Colon (tissue), 2 donors: ENCODE results near the gene MIOX.

ENCODE experiments used
- FAIRE-seq: peaks from 2 replicates; lab custom pipeline; 2012; peaks lifted over from hg19 to GRCh38; lab: Jason Lieb, UNC
- donor health status: control.
- donor health status: control.

The MIOX gene

DNA sequence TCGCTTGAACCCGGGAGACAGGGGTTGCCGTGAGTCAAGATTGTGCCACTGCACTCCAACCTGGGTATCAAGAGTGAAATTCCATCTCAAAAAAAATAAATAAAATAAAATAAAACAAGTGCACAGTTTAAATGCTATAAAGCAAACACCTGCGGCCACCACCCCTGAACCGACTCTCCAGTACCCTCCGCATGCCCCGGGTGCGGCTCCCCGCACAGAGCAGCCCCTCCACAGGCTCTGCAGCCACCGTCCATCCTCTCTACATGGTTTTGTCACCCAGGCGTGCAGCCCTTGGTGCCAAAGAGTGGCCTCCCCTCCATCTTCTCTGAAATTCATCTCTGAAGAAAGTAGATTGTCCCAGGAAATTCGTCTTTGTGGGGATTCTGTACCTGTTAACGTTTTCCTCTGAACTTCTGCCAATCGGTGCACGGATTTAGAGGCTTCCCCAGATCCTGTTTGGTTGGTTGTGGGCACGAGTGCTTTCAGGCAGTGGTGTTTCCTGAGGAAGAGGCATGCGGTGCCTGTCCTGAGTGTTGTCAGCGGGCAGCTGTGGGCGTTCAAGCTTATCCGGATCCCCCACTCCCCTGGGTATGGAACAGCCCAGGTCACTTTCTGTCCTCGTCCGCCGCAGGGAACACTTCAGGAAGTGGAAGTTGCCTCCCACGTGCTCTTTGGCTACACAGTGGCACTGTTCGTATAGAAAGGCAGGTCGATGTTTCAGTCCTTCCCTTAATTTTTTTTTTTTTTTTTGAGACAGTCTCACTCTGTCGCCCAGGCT, 4.1 kb downstream of the MIOX start:
- FAIRE-seq: no peak

DNA sequence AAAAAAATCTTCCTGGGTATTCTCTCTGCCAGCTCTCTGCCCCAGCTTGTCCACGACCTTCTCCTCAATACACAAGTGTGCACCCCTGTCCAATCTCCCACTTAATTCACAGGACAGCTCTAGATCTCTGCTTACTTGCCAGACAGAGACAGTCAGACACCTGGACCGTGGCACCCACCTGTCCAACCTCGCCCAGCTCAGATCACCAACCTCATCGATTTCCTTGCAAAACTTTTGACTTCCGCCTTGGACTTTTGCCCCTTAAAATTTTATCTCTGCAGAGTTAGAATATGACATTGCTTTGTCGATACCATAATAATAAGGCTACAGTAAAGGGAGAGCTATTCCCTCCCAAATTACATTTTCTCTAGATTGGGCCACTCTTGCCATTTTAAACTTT, 10.4 kb downstream of the MIOX start:
- FAIRE-seq: no peak

DNA sequence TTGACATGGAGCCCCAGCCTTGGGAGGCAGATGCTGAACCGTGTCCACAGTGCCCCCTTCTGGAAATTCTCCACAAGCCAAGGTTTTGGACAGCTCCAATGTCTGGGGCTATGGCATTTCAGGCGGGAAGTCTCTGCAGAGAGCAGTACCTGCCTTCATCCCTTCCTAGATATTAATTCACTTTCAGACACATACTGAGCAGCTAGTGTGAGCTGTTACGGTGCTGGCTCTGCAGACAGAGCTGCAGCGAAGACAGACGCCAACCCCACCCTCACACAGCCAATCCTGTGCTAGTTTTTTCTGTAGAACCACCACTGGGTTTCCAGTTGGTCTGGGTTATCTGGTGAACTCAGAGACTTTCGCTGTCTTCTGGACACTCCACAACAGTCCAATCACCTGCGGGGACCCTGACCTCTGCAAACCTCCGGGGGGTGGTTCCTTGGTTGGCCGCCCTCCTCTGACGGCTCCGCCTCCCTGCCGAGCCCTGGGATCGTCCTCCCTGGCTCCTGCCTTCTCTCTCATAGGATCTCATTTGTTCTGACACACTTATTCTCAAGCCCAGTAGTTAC, 11.7 kb downstream of the MIOX start:
- no peak for FAIRE-seq

DNA sequence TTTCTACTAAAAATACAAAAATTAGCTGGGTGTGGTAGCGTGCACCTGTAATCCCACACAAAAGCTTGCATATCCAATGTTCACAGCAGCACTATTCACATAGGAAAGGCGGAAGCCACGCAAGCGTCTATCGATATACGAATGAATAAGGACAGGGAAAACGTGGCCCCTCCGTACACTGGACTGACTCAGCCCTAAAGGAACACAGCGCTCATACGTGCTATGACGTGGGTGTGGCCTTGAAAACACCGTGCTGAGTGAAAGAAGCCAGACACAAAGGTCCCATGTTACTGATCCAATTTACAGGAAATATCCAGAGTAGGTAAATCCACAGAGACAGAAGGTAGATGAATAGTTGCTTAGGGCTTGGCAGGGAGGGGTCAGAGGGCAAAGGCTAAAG, 13.8 kb downstream of the MIOX start:
- FAIRE-seq: no peak

DNA sequence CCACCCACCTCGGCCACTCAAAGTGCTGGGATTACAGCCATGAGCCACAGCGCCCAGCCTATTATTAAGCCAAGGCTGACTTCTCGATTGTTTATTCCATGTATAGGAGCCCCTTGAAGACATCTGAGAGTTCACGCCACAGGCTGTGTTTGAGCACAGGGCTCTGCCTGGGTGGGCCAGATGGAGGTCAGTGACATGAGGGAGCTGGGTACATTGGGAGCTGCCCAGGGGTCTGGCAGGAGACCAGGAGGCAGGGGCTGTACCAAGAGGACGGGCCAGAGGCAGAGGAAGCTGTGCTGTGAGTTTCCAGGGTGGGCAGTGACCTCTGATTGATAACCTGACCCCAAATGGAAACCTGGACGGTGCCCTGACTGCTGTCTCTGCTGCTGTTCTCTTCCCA, 15.4 kb downstream of the MIOX start:
- no peak for FAIRE-seq

DNA sequence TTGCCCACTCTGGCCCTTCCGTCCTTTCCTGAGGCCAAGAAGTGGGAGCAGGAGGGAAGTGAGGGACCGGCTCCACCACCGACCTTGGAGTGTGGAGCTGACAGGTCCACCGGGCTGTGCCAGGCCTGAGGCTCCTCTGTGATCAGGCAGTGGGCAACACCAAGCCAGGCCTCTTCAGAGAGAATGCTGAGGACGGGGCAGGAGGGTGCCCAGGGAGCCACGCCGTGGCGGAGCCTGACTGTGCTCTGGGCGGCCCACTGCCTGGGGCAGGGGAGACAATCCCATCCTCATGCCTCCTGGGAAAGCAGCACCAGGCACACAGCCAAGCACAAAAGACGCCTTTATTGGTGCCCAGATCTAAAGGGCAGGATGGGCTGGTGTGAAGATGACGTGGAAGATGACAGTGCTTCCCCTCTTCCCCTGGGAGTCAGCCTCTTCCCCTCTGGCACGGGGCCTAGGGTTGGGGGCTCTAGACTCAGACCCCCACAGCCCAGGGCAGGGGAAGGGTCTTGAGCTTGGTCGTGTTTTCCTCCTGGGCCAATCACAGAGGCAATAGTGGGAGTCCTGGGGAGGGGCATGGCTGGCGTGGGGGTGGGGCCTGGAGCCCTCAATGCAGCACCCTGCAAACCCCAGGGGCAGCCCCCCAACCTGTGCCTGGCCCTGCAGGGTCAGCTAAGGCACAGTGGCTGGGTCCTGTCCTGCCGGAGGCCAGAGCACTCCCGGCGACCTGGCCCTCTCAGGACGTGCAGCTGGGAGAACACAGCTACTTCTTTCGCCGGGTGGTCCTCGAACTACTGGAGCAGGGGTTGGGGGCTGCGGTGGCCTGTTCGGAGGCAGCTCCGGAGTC, 16.2 kb downstream of the MIOX start:
- FAIRE-seq: no peak

DNA sequence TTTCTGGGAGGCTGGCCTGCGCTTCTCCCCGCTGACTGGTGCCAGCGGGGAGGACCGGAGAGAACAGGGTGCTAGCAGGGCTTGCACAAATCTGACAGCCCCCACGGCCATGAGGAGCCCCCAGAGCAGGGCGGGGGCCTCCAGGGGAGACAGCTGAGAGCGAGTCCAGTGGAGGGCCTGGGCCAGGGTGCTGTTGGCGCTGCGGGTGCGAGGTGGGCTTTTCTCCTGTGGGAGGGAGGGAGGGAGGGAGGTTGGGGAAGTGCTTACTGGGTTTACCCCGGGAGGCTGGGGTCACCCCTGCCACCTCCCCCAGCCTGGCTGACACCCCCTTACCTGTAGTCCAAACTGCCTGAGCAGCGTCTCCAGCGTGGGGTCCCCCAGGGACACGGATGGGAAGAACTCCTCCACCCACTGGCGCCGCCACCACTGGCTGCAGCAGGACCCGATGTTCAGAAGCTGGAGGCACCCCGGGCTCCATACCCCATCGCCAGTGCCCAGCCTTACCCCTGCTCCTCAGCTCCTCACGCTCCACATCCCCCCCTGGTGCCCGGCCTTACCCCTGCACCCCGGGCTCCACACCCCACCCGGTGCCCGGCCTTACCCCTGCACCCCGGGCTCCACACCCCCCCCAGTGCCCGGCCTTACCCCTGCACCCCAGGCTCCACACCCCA, 17.0 kb downstream of the MIOX start:
- no peak for FAIRE-seq

DNA sequence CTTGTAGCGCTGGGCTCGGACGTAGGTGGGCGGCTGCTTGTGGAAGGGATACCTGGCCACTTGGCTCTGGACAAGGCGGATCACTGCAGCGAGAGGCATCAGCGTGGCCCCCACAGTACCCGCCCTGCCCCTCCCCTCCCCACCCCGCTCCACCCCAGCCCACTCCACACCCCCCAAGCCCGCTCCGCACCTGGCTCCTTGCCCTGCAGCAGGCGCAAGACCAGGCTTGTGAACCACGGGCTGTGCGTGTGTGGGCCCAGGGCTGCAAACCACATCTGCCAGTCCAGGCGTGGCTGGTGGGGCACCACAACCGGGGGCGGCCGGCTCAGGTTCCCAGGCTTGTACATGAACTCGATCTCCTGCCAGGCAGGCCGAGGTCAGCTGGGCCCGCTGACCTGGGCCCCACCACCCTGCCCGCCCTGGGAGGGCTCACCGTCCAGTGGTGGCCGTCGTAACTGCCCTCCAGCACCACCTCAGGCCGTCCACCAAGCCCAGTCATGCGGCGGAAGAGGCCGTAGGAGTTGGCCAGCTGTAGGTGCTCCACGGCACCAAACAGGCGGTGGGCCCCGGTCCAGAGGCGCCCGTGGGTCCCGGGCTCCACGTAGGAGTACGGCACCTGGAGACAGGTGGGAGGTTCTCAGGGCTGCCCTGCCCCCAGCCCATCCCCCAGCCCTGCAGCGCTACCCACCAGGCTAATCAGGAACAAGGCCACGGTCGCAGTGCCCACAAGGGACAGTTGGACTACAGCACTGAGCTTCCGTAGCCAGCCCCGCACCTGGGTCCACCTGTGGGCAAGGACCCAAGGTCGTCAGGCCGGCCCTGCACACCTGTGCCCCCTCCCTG, 17.9 kb downstream of the MIOX start:
- no peak for FAIRE-seq

DNA sequence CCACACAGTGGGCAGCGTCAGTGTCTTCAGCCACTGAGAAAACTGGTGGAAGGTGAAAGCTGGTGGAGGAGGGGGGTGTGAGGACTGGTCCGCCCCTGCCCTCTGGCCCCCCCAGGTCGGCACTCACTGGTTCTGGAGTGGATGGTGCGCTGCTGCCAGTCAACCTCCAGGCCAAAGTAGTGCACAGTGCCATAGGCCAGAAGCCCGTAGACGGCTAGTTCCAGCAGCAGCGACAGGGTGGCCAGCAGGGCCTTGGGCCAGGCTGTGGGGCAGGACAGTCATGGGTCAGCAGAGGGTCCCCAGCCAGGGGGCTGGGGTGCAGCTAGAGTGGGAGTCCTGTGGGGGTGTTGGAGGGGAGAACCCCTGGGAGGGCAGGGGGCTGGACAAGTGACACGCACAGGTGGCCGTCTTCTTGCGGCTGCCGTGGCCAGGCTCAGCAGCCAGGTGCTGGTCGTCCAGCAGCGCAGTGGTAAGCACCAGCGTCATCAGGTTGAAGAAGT, 18.7 kb downstream of the MIOX start:
- no peak for FAIRE-seq

DNA sequence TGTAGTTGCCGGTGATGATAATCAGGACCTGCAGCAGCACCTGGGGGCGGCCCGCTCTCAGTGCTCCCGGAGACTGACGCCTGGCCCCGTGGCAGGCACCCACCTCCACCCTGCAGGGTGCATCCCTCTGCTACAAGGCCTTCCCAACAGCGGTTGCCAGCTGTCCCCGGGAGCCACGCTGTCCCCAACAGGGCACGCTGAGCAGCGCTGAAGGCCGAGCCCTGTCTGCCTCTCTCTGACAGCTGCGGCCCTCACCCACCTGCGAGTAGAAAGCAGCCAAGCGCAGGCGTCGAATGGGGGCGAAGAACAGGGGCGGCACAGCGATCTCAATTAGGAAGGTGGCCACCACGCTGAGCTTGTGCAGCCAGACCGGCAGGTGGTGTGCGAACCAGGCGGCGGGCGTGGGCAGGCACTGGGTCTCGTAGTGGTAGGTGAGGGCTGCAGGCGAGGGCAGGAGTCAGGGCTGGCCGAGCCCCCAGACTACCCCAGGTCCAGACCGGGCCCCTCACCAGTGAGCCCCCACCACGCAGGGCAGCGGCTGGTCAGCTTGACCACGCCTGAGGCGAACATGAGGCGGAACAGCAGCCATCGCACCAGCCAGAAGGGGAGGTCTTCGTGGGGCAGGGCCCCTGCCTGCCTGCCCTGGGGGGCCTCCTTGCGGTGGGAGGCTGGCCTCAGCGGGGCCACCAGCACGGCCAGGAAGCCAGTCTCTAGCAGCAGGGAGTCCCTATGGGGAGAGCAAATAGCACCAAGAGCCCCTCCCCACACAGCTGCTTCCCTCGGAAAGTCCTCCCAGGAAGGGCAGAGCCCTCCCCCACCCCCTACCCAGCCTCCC, 19.3 kb downstream of the MIOX start:
- no peak for FAIRE-seq

DNA sequence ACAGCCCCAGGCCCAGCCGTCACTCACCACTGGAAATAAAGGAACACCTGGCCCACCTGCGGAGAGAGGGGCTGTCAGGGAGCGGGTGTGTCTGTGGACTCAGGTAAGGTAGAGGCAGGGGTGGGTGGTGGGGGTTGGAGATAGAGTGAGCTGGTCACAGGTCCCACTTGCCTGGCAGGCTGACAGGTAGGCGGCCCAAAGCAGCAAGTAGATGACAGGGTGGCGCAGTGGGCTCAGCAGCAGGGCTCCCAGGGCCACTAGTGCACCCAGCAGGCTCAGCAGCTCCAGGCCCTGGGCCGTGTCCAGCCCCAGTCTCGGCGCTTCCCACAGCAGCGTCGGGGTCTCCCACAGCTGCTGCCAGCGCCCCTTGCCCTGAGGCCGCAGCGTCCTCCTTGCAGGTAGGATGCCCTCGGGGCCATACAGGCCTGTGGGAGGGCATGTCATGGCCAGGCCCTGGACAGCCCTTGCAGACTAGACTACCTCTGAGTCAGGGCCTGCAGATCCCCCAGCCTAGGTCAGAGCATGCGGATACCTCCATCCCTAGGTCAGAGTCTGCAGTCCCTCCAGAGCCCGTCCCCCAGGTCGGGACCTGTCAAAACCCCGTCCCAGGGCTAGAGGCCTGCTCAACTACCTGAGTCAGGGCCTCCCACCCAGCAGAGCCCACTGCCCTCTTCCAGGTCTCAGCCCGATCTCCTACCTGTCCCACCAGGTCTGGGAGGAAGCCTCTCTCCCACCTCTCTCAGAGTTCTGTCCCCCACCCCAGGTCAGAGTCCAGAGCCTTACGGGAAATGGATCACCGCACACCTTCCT, 20.2 kb downstream of the MIOX start:
- FAIRE-seq: no peak

DNA sequence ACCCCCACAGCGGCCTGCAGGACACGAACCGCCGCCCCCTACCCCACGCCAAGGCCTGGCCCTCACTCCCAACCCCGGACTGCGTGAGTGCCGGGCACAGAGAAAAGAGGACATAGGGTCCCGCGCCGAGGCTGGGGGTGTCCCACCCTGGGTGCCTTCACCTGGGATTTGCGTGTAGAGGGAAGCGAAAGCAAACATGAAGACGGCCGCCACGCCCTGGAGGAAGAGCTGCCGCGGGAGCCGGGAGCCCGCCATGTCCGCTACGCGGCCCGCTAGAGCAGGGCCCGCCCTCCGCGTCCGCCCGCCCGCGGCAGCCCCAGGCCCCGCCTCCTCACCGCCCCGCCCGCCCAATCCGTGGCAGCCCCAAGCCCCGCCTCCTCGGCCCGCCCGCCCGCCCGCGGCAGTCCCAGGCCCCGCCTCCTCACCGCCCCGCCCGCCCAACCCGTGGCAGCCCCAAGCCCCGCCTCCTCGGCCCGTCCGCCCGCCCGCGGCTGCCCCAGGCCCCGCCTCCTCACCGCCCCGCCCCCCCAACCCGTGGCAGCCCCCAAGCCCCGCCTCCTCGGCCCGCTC, 20.8 kb downstream of the MIOX start, which contains the start of gene LMF2:
LMF2 (minus strand) TSS at position 282 of the 570 bp plus-strand sequence; CDS start at position 255, 27 bp downstream.
- FAIRE-seq: no peak

DNA sequence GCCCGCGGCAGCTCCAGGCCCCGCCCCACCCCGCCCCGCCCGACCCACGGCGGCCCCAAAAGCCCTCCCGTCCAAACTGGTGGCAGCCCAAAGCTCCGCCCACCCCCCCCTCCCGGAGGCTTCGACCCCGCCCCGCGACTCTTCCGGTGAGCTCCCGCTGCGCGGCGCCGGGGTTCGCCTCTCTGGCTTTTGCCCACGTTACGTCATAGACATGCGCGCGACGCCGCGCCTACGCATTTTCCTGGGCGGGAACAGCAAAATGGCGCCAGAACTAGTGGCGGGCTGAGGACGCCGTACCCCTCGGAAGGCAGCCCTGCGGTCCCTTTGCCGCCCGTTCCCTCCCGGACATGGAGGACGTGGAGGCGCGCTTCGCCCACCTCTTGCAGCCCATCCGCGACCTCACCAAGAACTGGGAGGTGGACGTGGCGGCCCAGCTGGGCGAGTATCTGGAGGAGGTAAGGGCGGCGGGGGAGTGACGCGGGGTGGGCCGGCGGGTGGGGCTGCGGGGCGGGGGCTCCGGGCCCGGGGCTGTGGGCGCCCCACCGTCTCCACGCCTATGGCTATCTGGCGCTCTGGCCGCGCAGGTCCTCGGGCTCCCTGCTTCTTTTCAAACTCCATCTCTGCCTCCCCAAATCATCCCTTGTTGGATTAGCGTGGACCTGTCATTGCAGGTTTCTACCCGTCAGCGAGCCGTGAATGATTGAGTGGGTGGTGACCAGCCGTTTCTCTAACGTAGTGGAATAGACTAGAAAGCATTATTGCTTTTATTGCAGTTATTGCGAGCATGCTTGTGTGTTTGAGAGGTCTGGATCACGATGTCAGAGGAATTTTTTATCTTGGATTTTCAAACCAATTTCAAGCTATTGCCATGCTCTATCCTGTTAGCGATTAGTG, 21.6 kb downstream of the MIOX start, which contains the start of gene NCAPH2:
NCAPH2 (plus strand) TSS at position 234 of the 894 bp plus-strand sequence; CDS start at position 348, 114 bp downstream.
- FAIRE-seq: no peak

DNA sequence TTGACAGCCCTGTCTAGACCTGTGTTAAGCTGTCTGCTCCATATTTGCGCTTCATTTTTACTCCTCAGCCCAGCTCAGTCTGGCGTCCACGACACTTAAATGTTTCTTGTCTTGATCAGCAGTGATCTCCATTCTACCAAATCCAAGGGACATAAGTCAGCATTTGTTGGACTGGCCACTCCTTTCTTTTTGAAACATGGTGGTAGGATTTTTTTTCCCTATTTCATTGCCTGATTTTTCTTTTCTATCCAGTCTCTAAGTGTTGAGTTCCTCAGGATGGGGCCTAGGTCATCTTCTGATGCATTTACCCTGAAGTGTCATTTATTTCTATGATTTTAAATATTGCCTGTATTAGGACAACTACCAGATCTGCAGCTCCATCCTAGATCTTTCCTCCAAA, 22.2 kb downstream of the MIOX start:
- no peak for FAIRE-seq

DNA sequence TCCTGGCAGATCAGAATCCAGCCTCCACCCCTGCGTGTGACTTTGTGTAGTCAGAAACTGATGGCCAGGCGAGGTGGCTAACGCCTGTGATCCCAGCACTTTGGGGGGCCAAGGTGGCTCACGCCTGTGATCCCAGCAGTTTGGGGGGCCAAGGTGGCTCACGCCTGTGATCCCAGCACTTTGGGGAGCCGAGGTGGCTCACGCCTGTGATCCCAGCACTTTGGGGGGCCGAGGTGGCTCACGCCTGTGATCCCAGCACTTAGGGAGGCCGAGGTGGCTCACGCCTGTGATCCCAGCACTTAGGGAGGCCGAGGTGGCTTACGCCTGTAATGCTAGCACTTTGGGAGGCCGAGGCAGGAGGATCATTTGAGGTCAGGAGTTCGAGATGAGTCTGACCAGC, 26.5 kb downstream of the MIOX start:
- no peak for FAIRE-seq

DNA sequence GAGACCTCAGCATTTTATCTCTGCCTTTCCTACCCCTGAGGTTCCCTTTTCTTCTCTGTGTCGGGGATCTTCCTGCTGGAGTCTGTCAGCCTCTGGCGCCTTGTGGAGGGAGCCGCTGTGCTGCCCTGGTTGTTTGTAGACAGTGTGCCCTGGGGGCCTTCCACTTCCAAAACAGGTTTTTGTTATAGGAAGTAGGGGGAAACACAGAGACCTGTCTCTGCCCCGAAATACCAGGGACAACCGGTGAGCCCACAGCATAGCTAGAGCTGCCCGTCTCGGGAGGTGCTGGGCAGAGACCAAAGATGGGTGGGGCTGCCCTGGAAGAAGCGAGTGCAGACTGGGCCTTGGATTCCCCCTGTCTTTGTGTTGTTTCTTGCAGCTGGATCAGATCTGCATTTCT, 29.4 kb downstream of the MIOX start:
- no peak for FAIRE-seq

DNA sequence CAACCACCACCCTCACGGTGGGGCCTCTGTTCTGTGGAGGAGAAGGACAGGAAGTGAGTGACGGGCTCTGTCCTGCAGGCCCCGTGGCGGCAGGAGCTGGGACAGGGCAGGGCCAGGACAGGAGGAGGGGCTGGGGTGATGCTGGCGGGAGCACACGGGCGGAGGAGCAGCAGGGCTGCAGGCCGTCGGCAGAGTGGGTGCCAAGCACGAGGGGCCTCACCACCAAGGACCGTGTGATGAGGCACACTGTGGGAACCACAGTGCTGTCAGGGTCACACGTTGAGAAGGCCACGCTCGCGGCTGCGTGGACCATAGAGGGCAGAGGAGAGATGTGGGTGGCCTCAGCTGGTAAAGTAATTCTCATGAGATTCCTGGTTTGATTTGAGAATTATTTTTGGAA, 30.2 kb downstream of the MIOX start:
- FAIRE-seq: no peak
